ENCODE data around the gene FGB. TPM values are rescaled to one million over a fixed set of nuclear protein-coding genes. Genes with fewer than 3 reads are reported as not detected.
A peak's percentile ranks its signal among the peaks of the same experiment; 100 is the strongest.

Gene FGB
- total and polyA plus RNA-seq, 2 of the 13 experiments (the other 11 are each of a cell fraction or from before 2014, with no cell fraction given): 226 to 784 TPM

GRCh38 chr4:154559494-154560418, 3.1 kb upstream of the FGB start (continued):
- TF ChIP-seq TRIM24 (CRISPR knock-in tag; IDR thresholded peaks at IDR 0.05) (no peak), PATZ1 (CRISPR knock-in tag; IDR thresholded peaks at IDR 0.05) (peak; percentile 70), ZNF547 (CRISPR knock-in tag; IDR thresholded peaks at IDR 0.05) (no peak), ZNF496 (CRISPR knock-in tag; IDR thresholded peaks at IDR 0.05; ENCODE audit: insufficient replicate concordance) (no peak), RXRB (CRISPR knock-in tag; IDR thresholded peaks at IDR 0.05; ENCODE audit: borderline replicate concordance) (peak; percentile 98), ZNF468 (CRISPR knock-in tag; IDR thresholded peaks at IDR 0.05) (no peak), BATF2 (CRISPR knock-in tag; IDR thresholded peaks at IDR 0.05) (no peak), JUNB (CRISPR knock-in tag; IDR thresholded peaks at IDR 0.05; ENCODE audit: borderline replicate concordance) (no peak), ZIK1 (CRISPR knock-in tag; IDR thresholded peaks at IDR 0.05; ENCODE audit: borderline replicate concordance, low read depth) (no peak)
- TF ChIP-seq, protein P1, sequence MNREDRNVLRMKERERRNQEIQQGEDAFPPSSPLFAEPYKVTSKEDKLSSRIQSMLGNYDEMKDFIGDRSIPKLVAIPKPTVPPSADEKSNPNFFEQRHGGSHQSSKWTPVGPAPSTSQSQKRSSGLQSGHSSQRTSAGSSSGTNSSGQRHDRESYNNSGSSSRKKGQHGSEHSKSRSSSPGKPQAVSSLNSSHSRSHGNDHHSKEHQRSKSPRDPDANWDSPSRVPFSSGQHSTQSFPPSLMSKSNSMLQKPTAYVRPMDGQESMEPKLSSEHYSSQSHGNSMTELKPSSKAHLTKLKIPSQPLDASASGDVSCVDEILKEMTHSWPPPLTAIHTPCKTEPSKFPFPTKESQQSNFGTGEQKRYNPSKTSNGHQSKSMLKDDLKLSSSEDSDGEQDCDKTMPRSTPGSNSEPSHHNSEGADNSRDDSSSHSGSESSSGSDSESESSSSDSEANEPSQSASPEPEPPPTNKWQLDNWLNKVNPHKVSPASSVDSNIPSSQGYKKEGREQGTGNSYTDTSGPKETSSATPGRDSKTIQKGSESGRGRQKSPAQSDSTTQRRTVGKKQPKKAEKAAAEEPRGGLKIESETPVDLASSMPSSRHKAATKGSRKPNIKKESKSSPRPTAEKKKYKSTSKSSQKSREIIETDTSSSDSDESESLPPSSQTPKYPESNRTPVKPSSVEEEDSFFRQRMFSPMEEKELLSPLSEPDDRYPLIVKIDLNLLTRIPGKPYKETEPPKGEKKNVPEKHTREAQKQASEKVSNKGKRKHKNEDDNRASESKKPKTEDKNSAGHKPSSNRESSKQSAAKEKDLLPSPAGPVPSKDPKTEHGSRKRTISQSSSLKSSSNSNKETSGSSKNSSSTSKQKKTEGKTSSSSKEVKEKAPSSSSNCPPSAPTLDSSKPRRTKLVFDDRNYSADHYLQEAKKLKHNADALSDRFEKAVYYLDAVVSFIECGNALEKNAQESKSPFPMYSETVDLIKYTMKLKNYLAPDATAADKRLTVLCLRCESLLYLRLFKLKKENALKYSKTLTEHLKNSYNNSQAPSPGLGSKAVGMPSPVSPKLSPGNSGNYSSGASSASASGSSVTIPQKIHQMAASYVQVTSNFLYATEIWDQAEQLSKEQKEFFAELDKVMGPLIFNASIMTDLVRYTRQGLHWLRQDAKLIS (CRISPR knock-in tag; IDR thresholded peaks at IDR 0.05): no peak
- TF ChIP-seq, protein P2, sequence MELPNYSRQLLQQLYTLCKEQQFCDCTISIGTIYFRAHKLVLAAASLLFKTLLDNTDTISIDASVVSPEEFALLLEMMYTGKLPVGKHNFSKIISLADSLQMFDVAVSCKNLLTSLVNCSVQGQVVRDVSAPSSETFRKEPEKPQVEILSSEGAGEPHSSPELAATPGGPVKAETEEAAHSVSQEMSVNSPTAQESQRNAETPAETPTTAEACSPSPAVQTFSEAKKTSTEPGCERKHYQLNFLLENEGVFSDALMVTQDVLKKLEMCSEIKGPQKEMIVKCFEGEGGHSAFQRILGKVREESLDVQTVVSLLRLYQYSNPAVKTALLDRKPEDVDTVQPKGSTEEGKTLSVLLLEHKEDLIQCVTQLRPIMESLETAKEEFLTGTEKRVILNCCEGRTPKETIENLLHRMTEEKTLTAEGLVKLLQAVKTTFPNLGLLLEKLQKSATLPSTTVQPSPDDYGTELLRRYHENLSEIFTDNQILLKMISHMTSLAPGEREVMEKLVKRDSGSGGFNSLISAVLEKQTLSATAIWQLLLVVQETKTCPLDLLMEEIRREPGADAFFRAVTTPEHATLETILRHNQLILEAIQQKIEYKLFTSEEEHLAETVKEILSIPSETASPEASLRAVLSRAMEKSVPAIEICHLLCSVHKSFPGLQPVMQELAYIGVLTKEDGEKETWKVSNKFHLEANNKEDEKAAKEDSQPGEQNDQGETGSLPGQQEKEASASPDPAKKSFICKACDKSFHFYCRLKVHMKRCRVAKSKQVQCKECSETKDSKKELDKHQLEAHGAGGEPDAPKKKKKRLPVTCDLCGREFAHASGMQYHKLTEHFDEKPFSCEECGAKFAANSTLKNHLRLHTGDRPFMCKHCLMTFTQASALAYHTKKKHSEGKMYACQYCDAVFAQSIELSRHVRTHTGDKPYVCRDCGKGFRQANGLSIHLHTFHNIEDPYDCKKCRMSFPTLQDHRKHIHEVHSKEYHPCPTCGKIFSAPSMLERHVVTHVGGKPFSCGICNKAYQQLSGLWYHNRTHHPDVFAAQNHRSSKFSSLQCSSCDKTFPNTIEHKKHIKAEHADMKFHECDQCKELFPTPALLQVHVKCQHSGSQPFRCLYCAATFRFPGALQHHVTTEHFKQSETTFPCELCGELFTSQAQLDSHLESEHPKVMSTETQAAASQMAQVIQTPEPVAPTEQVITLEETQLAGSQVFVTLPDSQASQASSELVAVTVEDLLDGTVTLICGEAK (IDR thresholded peaks at IDR 0.05): no peak
- TF ChIP-seq, protein P2 (CRISPR knock-in tag; IDR thresholded peaks at IDR 0.05): no peak; the same call in 1 of the 2 replicates
